ENCODE data around the gene OSBPL7.

The OSBPL7 gene

GRCh38 chr17:47864791-47865216, 43.2 kb upstream of the OSBPL7 start:
- Histone ChIP-seq H3K4me3 (no peak overlapping the region), H3K27ac (no peak overlapping the region)
- DNase-seq (ENCODE audit: low spot score): no peak
- TF ChIP-seq, protein P1, sequence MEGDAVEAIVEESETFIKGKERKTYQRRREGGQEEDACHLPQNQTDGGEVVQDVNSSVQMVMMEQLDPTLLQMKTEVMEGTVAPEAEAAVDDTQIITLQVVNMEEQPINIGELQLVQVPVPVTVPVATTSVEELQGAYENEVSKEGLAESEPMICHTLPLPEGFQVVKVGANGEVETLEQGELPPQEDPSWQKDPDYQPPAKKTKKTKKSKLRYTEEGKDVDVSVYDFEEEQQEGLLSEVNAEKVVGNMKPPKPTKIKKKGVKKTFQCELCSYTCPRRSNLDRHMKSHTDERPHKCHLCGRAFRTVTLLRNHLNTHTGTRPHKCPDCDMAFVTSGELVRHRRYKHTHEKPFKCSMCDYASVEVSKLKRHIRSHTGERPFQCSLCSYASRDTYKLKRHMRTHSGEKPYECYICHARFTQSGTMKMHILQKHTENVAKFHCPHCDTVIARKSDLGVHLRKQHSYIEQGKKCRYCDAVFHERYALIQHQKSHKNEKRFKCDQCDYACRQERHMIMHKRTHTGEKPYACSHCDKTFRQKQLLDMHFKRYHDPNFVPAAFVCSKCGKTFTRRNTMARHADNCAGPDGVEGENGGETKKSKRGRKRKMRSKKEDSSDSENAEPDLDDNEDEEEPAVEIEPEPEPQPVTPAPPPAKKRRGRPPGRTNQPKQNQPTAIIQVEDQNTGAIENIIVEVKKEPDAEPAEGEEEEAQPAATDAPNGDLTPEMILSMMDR (IDR thresholded peaks at IDR 0.05): no peak

- no peak overlapping the region for H3K27ac ChIP-seq
- TF ChIP-seq, protein P1 (IDR thresholded peaks at IDR 0.05): no peak
- no peak for DNase-seq (ENCODE audit: low spot score)
- no peak overlapping the region for H3K4me3 ChIP-seq
Observed at GRCh38 chr17:47862621-47863440, 41.2 kb upstream of the OSBPL7 start.

DNA sequence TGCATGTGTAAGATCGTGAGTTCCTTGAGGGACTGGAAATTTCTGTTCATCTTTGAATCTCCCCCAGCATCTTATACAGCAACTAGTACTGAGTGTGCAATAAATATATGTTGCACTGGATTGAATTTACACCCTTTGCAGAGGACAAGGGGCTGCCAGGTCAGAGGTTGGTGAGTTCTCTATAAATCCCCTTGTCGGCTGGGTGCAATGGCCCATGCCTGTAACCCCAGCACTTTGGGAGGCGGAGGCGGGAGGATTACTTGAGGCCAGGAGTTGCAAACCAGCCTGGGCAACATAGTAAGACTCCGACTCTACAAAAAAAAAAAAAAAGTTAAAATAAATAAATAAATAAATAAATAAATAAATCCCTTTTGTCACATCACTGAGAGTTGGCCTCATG, 38.8 kb upstream of the OSBPL7 start:
- DNase-seq (ENCODE audit: low spot score): no peak
- TF ChIP-seq, protein P1 (IDR thresholded peaks at IDR 0.05): no peak
- H3K4me3 ChIP-seq: no peak overlapping the region
- no peak overlapping the region for H3K27ac ChIP-seq

- no peak for DNase-seq (ENCODE audit: low spot score)
- no peak overlapping the region for H3K4me3 ChIP-seq
- H3K27ac ChIP-seq: no peak overlapping the region
- TF ChIP-seq, protein P1 (IDR thresholded peaks at IDR 0.05): no peak
Observed at GRCh38 chr17:47857551-47858455, 36.2 kb upstream of the OSBPL7 start.

- Histone ChIP-seq H3K27ac (no peak overlapping the region), H3K4me3 (no peak overlapping the region)
- no peak for DNase-seq (ENCODE audit: low spot score)
- TF ChIP-seq, protein P1 (IDR thresholded peaks at IDR 0.05): no peak
Observed at GRCh38 chr17:47856830-47857229, 35.2 kb upstream of the OSBPL7 start.

GRCh38 chr17:47855737-47856136, 34.1 kb upstream of the OSBPL7 start:
- Histone ChIP-seq H3K27ac (no peak overlapping the region), H3K4me3 (no peak overlapping the region)
- DNase-seq (ENCODE audit: low spot score): no peak
- TF ChIP-seq, protein P1 (IDR thresholded peaks at IDR 0.05): no peak

Data from coronary artery (tissue), 2 donors.